Measurements from ENCODE around the gene ECHDC1.

GRCh38 chr6:127243501-127243900 is 99.9 kb downstream of the ECHDC1 start:
- TF ChIP-seq CTCF (IDR thresholded peaks at IDR 0.05; ENCODE audit: low read depth, low read length), result no peak
- no peak for TF ChIP-seq POLR2A (IDR thresholded peaks at IDR 0.05; ENCODE audit: extremely low read depth, insufficient read length)
- no peak for TF ChIP-seq MAX (IDR thresholded peaks at IDR 0.05; ENCODE audit: low read depth, low read length)
- no peak for TF ChIP-seq MYC (IDR thresholded peaks at IDR 0.05; ENCODE audit: low read depth, low read length)
